ENCODE results near the gene EDDM13.

GRCh38 chr19:56272161-56272798 lies at the start of gene EDDM13:
- TF ChIP-seq, protein P1, sequence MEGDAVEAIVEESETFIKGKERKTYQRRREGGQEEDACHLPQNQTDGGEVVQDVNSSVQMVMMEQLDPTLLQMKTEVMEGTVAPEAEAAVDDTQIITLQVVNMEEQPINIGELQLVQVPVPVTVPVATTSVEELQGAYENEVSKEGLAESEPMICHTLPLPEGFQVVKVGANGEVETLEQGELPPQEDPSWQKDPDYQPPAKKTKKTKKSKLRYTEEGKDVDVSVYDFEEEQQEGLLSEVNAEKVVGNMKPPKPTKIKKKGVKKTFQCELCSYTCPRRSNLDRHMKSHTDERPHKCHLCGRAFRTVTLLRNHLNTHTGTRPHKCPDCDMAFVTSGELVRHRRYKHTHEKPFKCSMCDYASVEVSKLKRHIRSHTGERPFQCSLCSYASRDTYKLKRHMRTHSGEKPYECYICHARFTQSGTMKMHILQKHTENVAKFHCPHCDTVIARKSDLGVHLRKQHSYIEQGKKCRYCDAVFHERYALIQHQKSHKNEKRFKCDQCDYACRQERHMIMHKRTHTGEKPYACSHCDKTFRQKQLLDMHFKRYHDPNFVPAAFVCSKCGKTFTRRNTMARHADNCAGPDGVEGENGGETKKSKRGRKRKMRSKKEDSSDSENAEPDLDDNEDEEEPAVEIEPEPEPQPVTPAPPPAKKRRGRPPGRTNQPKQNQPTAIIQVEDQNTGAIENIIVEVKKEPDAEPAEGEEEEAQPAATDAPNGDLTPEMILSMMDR (conservative IDR thresholded peaks at IDR 0.05; ENCODE audit: low read depth, low read length), result no peak
- TF ChIP-seq EZH2 (IDR thresholded peaks at IDR 0.05; ENCODE audit: low read length, unreplicated experiment), result no peak
